Brain microvascular endothelial cell (primary cell): Measurements from ENCODE around the gene CCDC117.

ENCODE experiments used
- DNase-seq: peaks from one replicate; pipeline ENCODE4 v3.0.0-alpha.2; 2020
- H3K27ac ChIP-seq: fragments of 250-450 bp; sonication (Bioruptor Pico); 2 replicates; pipeline ENCODE4 v1.5.1; 2020; ENCODE audit warnings: mild to moderate bottlenecking, moderate library complexity
- H3K27me3 ChIP-seq: fragments of 250-450 bp; sonication (Bioruptor Pico); replicated peaks from 2 replicates; pipeline ENCODE4 v1.5.1; 2020; ENCODE audit warnings: mild to moderate bottlenecking
- H3K36me3 ChIP-seq: fragments of 250-450 bp; sonication (Bioruptor Pico); replicated peaks from 2 replicates; pipeline ENCODE4 v1.5.1; 2020; ENCODE audit warnings: mild to moderate bottlenecking
- H3K4me3 ChIP-seq: 2 replicates; pipeline ENCODE4 v1.5.1; 2011; ENCODE audit warnings: low read depth, mild to moderate bottlenecking, control low read depth, low read length, moderate library complexity
- in situ Hi-C: cut with HindIII; loops from 2 replicates; pipeline ENCODE4 v1.10.0; 2017; ENCODE audit warnings: low sequenced_read_pairs, low pct_ligation_motif_present
- TF ChIP-seq, protein P1 (sequence below): IDR thresholded peaks from 2 replicates; pipeline ENCODE4 v1.5.1; 2011; ENCODE audit warnings: low read depth, mild to moderate bottlenecking, moderate library complexity, low read length, control low read depth, inconsistent platforms; ENCODE audit errors: missing control alignments

Gene CCDC117

GRCh38 chr22:28815729-28816128 is 43.2 kb downstream of the CCDC117 start:
- in situ Hi-C loops = no loop called here
- no peak overlapping the region for H3K27ac ChIP-seq
- no peaks in the 10 kb centered on the region for H3K27me3 ChIP-seq
- no peaks in the 10 kb centered on the region for H3K36me3 ChIP-seq
- no peak for DNase-seq
- H3K4me3 ChIP-seq = no peak overlapping the region
- TF ChIP-seq, protein P1, sequence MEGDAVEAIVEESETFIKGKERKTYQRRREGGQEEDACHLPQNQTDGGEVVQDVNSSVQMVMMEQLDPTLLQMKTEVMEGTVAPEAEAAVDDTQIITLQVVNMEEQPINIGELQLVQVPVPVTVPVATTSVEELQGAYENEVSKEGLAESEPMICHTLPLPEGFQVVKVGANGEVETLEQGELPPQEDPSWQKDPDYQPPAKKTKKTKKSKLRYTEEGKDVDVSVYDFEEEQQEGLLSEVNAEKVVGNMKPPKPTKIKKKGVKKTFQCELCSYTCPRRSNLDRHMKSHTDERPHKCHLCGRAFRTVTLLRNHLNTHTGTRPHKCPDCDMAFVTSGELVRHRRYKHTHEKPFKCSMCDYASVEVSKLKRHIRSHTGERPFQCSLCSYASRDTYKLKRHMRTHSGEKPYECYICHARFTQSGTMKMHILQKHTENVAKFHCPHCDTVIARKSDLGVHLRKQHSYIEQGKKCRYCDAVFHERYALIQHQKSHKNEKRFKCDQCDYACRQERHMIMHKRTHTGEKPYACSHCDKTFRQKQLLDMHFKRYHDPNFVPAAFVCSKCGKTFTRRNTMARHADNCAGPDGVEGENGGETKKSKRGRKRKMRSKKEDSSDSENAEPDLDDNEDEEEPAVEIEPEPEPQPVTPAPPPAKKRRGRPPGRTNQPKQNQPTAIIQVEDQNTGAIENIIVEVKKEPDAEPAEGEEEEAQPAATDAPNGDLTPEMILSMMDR = no peak

DNA sequence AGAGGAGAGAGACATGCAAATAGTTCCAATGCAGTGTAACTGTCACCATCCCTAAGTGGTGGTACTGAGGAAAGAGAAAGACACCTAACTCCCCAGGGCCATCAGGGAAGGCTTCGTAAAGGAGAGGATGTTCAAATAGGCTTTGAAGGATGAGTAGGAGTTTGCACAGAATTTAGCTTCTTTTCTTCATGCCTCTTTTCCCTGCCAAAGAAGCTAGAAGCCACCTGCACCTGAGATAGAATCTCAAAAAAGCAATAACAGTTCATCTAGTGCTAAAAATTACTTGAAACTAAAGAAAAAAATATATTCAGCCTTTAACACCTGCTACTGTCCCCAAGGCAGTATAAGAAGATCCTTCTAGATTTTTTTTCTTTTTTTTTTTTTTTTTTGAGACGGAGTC is 44.6 kb downstream of the CCDC117 start:
- no peak for DNase-seq
- H3K4me3 ChIP-seq = no peak overlapping the region
- TF ChIP-seq, protein P1 = no peak
- in situ Hi-C loops = no loop called here
- H3K27me3 ChIP-seq = no peaks in the 10 kb centered on the region
- H3K27ac ChIP-seq = no peak overlapping the region
- H3K36me3 ChIP-seq = no peaks in the 10 kb centered on the region

DNA sequence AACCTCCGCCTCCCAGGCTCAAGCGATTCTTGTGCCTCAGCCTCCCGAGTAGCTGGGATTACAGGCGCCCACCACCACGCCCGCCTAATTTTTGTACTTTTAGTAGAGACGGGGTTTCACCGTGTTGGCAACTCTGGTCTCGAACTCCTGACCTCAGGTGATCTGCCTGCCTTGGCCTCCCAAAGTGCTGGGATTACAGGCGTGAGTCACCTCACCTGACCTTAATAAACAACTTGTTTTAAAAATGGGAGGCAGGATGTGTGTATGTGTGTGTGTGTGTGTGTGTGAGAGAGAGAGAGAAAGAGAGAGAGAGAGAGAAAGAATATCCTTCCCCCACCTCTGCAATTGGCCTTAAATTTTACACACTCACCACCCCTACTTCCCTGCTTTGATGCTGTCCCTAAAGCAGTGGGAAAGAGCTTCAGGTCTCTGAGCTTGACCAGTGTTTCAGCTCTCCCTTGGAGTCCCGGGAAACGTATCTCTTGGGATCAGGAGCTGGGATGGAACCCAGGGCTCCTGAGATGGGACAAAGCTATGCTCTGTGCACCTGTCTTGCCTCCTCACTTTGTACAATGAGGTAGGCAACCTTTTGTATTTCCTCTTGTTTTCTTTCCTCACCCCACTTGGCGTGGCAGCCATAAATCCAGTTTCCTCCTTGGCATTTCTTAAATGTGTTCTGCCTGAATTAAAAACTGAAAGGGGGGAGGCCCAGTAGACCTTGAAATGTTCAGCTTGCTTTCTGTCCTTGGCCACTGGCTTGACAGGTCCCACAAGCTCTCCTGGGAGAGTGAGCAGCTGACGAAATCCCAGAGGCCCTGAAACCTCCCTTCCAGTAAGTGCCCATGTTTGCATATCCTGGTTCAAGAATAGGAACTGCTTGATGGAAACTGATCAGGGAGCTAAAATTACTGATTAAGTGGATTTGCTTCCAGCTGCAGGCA is 45.7 kb downstream of the CCDC117 start:
- TF ChIP-seq, protein P1 = no peak
- no peaks in the 10 kb centered on the region for H3K36me3 ChIP-seq
- H3K27me3 ChIP-seq = no peaks in the 10 kb centered on the region
- no peak overlapping the region for H3K4me3 ChIP-seq
- no peak for DNase-seq
- in situ Hi-C loops = no loop called here
- H3K27ac ChIP-seq = no peak overlapping the region

GRCh38 chr22:28819253-28820096 is 47.0 kb downstream of the CCDC117 start:
- Histone ChIP-seq H3K27me3 (no peaks in the 10 kb centered on the region), H3K4me3 (no peak overlapping the region), H3K27ac (no peak overlapping the region), H3K36me3 (no peaks in the 10 kb centered on the region)
- no peak for DNase-seq
- in situ Hi-C loops = no loop called here
- TF ChIP-seq, protein P1 = no peak

GRCh38 chr22:28820885-28821284 is 48.4 kb downstream of the CCDC117 start:
- H3K4me3 ChIP-seq = no peak overlapping the region
- H3K27me3 ChIP-seq = no peaks in the 10 kb centered on the region
- H3K36me3 ChIP-seq = no peaks in the 10 kb centered on the region
- TF ChIP-seq, protein P1 = no peak
- no peak for DNase-seq
- in situ Hi-C loops = no loop called here
- no peak overlapping the region for H3K27ac ChIP-seq
